Measurements from ENCODE around the gene INPP5F. TPM values are rescaled to one million over a fixed set of nuclear protein-coding genes. Genes with fewer than 3 reads are reported as not detected.

The INPP5F gene
- total and polyA plus RNA-seq, 9 of the 15 experiments (the other 6 are each of a cell fraction or from before 2014, with no cell fraction given), result 1.6 to 7.3 (median 6.0) TPM

- Histone ChIP-seq H3K4me2 (ENCODE audit: insufficient read depth, low read length) (no peak overlapping the region), H2AFZ (ENCODE audit: low read depth, low read length) (no peak overlapping the region), H3K9ac (ENCODE audit: insufficient read depth in 1 of 2, low read depth in 2 of 2, low read length in 2 of 2) (no peak overlapping the region), H3K36me3 (ENCODE audit: control insufficient read depth, insufficient read depth, low read length) (no peaks in the 10 kb centered on the region), H3K27ac (ENCODE audit: extremely low read depth, low read depth, low read length) (no peak overlapping the region), H3K9me3 (replicated peaks; ENCODE audit: control insufficient read depth, insufficient read depth, low read depth, low read length) (no peaks in the 10 kb centered on the region), H3K9me1 (ENCODE audit: control insufficient read depth, insufficient read depth, low read length) (no peaks in the 10 kb centered on the region), H3K27me3 (ENCODE audit: control insufficient read depth in 2 of 2, insufficient read depth in 2 of 2, low read length in 2 of 2) (no peaks in the 10 kb centered on the region), H4K20me1 (replicated peaks; ENCODE audit: control insufficient read depth, insufficient read depth, low read length) (no peaks in the 10 kb centered on the region), H3K4me3 (no peak overlapping the region), H3K4me1 (replicated peaks in 1 of 2; ENCODE audit: control insufficient read depth in 2 of 2, insufficient read depth in 2 of 2, low read length in 2 of 2) (no peaks in the 10 kb centered on the region), H3K79me2 (ENCODE audit: control insufficient read depth, insufficient read depth, low read length) (no peaks in the 10 kb centered on the region)
- FAIRE-seq, result no peak
- ChIA-PET CTCF (ENCODE audit: low intra/inter-chr PET ratio) (no interaction called here), POLR2A (no interaction called here)
- TF ChIP-seq SMARCC2 (IDR thresholded peaks at IDR 0.05; ENCODE audit: low read depth) (no peak), GTF2A2 (tag; IDR thresholded peaks at IDR 0.05) (no peak), ZBTB33 (CRISPR knock-in tag; IDR thresholded peaks at IDR 0.05) (peak; percentile 92), ILF3 (IDR thresholded peaks at IDR 0.05; ENCODE audit: borderline replicate concordance) (no peak)
- no peak for ATAC-seq
- DNase-seq (ENCODE audit: extremely low read depth in 1 of 4, low spot score in 3 of 4), result no peak
- in situ Hi-C loops (cut with MboI) (no loop called here), intact Hi-C loops (cut with micrococcal nuclease) (no loop called here)
- 94% methylated on average over 17 of the region's 84 CpGs for WGBS (ENCODE audit: insufficient coverage, low coverage, missing lambda C conversion rate)
- BruUV-seq (replicated peaks), result no TSS peak
Measured at GRCh38 chr10:119817991-119818888, 92.4 kb downstream of the INPP5F start.

Measured in K562 (cell line).